Measurements from ENCODE around the gene SPAG8.

Gene SPAG8

GRCh38 chr9:35839926-35840325, 27.9 kb upstream of the SPAG8 start:
- DNase-seq (ENCODE audit: low read depth in 2 of 2), result no peak

DNA sequence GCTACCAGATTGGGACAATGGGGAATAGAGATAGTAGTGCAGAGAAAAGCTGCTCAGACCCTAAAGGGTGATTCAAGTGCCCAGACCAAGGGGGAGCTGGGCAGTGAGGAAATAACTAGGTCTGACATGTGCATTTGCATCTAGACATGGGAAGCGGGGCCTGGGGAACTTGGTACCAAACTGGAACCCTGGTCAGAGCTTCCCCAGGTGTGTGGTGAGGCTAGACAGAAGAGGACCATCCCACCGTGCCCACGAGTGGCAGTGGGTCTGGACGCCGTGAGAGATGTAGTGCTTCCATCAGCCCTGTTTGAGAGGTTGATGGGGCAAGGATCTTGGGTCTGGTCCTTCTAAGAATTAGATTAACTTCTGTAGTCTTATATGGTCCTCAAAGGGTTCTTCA, 24.5 kb upstream of the SPAG8 start:
- DNase-seq (ENCODE audit: low read depth in 2 of 2), result no peak

DNA sequence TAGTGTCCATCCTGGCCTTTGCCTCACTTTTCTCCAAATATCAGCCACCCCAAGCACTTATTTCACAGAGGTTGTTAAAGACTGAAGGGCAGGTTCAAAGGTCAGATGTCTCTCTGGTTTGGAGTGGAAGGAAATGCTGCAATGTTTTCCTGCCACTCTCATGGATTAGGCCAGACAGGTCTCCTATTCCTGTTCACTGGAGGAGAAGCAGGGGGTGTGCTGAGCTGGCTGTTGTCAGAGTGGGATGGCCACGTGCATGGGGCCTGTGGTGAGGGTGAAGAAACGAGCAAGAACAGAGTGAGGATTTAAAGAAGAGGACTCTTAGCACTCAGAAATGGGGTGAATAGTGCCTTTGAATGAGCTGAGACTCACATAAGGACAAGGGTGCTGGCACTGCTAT, 23.7 kb upstream of the SPAG8 start:
- DNase-seq (ENCODE audit: low read depth in 2 of 2), result no peak

GRCh38 chr9:35835216-35835632, 23.2 kb upstream of the SPAG8 start:
- DNase-seq (ENCODE audit: low read depth in 2 of 2), result no peak

GRCh38 chr9:35834260-35835215, 22.5 kb upstream of the SPAG8 start:
- no peak for DNase-seq (ENCODE audit: low read depth in 2 of 2)

DNA sequence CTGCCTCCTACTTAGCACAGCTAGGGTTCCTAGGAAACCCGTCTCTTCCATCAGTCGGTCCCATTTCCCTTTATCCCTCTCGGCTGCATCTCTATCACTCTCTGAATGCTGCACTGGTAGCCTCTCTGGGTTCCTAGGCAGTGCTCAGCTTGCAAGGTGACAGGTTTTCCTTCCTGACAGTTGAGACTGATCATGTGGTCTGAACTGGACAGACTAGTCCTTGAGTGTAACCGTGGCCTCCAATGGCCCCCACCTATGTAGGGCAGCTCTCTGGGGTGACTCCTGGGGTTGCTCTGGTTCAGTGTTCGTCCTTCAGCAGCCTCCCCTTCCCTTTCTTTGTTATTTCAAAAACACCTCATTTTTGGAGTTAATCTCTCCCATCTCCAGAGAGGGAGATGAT, 20.8 kb upstream of the SPAG8 start:
- no peak for DNase-seq (ENCODE audit: low read depth in 2 of 2)

- no peak for DNase-seq (ENCODE audit: low read depth in 2 of 2)
These were observed 19.0 kb upstream of the SPAG8 start for GRCh38 chr9:35831040-35831439.

GRCh38 chr9:35829764-35830096, 17.7 kb upstream of the SPAG8 start:
- no peak for DNase-seq (ENCODE audit: low read depth in 2 of 2)

DNA sequence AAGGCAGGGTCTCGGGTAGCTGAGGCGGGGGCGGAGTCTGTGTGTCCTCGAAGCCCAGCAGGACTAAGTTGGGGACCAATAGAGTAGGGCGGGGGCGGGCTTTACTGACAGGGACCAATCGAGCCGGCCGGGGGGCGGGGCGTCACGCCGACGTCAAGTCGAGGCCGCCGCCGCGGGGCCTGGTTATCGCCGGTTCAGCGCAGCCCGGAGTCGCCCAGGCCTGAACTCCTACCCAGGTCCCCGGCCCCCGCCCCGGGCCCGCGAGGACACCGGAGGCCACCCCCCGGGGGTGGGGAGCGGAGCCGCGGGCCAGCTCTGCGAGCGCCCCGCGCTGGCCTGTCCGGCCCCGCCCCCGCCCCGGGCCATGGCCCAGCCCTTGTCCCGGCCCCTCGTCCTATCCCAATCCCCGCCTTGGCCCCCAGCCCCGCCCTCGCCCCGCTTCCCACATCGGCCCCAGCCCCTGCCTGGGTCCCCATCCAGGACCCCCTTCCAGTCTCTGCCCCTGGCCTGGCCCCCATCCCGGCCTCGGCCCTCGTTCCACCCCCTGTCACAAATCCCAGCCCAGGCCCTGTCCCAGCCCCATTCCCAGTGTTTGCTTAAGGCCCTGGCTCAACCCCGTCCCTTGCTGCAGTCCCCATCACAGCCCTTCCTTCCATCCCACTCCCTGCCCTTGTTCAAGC, 17.2 kb upstream of the SPAG8 start, which contains the start of gene TMEM8B:
Gene TMEM8B, plus strand, starts transcription at position 145 of the 680 bp plus-strand sequence. Its CDS starts 220 bp downstream, at position 365.
- peak; percentile 92 to 93 for DNase-seq (ENCODE audit: low read depth in 2 of 2)

- no peak for DNase-seq (ENCODE audit: low read depth in 2 of 2)
These were observed 16.6 kb upstream of the SPAG8 start, which contains the start of gene FAM221B for GRCh38 chr9:35828716-35829083. Gene FAM221B, minus strand, starts transcription at chr9:35828732. Its CDS starts 2,571 bp downstream, at chr9:35826161.

DNA sequence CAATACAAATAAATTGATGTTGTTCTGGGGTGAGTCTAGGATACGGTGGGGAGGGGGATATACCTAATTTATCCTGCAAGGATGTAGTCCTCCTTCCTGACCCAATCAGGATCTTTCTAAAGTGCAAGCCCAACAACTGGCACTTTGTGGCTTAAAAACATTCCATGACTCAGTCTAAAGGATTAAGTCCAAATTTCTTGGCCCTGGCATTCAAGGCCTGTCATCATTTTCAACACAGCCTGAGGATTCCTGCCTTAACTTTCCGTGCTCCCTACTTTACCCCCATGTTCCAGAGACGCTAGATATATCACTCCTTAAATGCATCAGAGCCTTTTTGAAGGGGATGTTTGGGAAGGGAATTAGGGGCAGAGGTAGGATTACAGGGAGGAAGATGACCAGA, 15.4 kb upstream of the SPAG8 start:
- DNase-seq (ENCODE audit: low read depth in 2 of 2), result no peak

DNA sequence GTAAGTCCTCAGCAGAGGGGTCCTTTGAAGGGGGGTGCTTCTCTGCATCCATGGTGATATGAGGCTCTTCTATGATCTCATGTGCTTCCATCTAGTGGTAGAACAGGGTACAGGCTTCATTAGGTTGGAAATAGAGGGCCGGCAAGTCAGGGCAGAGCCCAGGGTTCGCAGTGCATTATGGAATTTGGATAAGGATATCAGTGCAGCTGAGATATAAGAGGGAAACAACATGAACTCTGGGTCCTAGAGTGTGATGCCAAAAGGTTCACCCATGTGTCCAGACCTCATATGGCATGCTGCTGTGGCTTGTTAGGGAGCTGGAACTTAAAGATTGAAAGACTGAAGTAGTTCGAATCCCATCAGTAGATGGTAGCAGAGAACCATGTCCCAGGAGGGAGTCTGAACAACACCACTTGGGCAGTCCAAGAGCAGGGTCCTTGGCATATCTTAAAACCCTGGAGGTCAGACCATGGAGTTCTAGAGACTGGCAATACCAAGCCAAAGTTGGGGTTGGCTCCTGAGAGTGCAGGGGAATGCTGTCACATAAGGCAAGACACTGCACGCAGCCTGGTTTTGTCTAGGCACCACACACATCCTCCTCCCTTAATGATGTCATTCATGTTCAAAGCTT, 14.1 kb upstream of the SPAG8 start:
- no peak for DNase-seq (ENCODE audit: low read depth in 2 of 2)

- no peak for DNase-seq (ENCODE audit: low read depth in 2 of 2)
These were observed 10.9 kb upstream of the SPAG8 start for GRCh38 chr9:35822926-35823325.

- DNase-seq (ENCODE audit: low read depth in 2 of 2), result no peak
These were observed 8.0 kb upstream of the SPAG8 start for GRCh38 chr9:35820076-35820475.

- no peak for DNase-seq (ENCODE audit: low read depth in 2 of 2)
These were observed 6.3 kb upstream of the SPAG8 start for GRCh38 chr9:35818341-35818740.

- no peak for DNase-seq (ENCODE audit: low read depth in 2 of 2)
These were observed 4.6 kb upstream of the SPAG8 start for GRCh38 chr9:35816708-35817107.

GRCh38 chr9:35814841-35815543, 2.9 kb upstream of the SPAG8 start, which contains the start of gene HINT2:
Gene HINT2, minus strand, starts transcription at chr9:35815042. Its CDS starts 63 bp downstream, at chr9:35814979.
- peak; percentile 94 to 97 for DNase-seq (ENCODE audit: low read depth in 2 of 2)

DNA sequence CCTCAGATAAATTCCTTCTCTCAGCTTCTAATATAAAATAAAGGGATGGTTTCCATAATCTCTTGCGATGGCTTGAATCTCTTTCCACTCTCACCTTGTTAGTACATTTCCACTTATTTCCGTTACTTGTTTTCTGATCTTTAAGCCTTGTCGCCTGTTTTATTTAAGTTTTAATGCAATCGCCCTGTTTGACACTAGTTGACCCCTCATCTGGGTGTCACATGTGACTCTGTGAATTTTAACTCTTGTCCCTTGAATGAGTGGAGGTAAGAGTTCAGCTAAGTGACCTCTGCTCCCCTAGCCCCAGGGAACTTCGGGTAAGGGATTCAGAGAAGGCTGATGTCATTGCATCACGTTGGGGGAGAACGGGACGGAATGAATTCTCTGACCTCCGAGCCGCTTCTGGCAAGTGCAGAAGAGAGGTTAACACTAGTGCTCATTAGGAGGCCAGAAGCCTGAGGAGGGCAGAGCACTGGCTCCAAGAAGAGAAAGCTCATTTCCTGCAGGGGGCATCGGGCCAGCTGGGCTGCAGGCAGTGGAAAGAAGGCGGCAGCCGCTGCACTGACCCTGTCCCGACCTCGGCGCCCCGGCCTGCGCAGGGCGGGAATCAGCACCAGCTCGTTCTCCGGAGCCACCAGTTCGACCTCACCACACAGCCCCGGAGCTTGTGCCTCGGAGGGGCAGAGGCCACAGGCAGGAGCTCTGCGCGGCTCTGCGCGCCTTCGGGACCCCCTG, 2.2 kb upstream of the SPAG8 start:
- DNase-seq (ENCODE audit: low read depth in 2 of 2), result no peak

- DNase-seq (ENCODE audit: low read depth in 2 of 2), result no peak
These were observed 1.5 kb upstream of the SPAG8 start for GRCh38 chr9:35813434-35814105.

GRCh38 chr9:35811381-35812024, 559 bp downstream of the SPAG8 start:
- no peak for DNase-seq (ENCODE audit: low read depth in 2 of 2)

Measured in activated CD8-positive, alpha-beta memory T cell treated with anti-CD3 and anti-CD28 coated beads for 4 hours (primary cell).